H1 (cell line): ENCODE data around the gene CCDC93. TPM values are rescaled to one million over a fixed set of nuclear protein-coding genes. Genes with fewer than 3 reads are reported as not detected.

Experiments used
- CTCF ChIA-PET: fragments of 300-600 bp; sonication (Branson Sonifier 250); formaldehyde crosslinking; loops from one replicate; lab custom pipeline; 2021; ENCODE audit not compliant: partially characterized antibody; lab: Charles Lee
- POLR2A ChIA-PET: fragments of 300-600 bp; sonication (Branson Sonifier 250); formaldehyde crosslinking; loops from one replicate; lab custom pipeline; 2021; ENCODE audit warnings: inconsistent platforms; ENCODE audit not compliant: partially characterized antibody; lab: Charles Lee
- DNase-seq, 2 experiments: peaks; one replicate each; pipeline versions ENCODE4 v3.0.0 to v3.0.0-alpha.2; 2010 to 2022; ENCODE audit warnings: low spot score in 2 of 2, low read depth in 1 of 2, mixed read lengths in 1 of 2
- FAIRE-seq: peaks from 2 replicates; lab custom pipeline; 2011; peaks lifted over from hg19 to GRCh38; lab: Jason Lieb, UNC
- H2AFZ ChIP-seq: 2 replicates; pipeline ENCODE4 v1.8.1; 2012; ENCODE audit warnings: low read length, inconsistent platforms
- H2AK5ac ChIP-seq: 2 replicates; pipeline ENCODE4 v1.6.1; 2013; ENCODE audit warnings: low read depth, low read length
- H2BK120ac ChIP-seq: replicated peaks from 2 replicates; pipeline ENCODE3; 2013; ENCODE audit warnings: low read depth, low read length, inconsistent platforms
- H2BK12ac ChIP-seq: 2 replicates; pipeline ENCODE4 v1.6.1; 2013; ENCODE audit warnings: low read depth, low read length
- H2BK15ac ChIP-seq: 2 replicates; pipeline ENCODE4 v1.6.1; 2013; ENCODE audit warnings: low read length
- H2BK20ac ChIP-seq: 2 replicates; pipeline ENCODE4 v1.6.1; 2013; ENCODE audit warnings: low read length
- H2BK5ac ChIP-seq: 2 replicates; pipeline ENCODE4 v1.6.1; 2013; ENCODE audit warnings: low read depth, low read length
- H3K14ac ChIP-seq: 2 replicates; pipeline ENCODE4 v1.6.1; 2013; ENCODE audit warnings: inconsistent platforms; ENCODE audit not compliant: insufficient read length
- H3K18ac ChIP-seq: 2 replicates; pipeline ENCODE4 v1.6.1; 2013; ENCODE audit warnings: low read length; ENCODE audit errors: extremely low read depth
- H3K23ac ChIP-seq: 2 replicates; pipeline ENCODE4 v1.6.1; 2013; ENCODE audit warnings: inconsistent platforms; ENCODE audit not compliant: insufficient read length
- H3K23me2 ChIP-seq: 2 replicates; pipeline ENCODE4 v1.6.1; 2013; ENCODE audit warnings: low read depth, low read length
- H3K27ac ChIP-seq: 2 replicates; pipeline ENCODE4 v1.6.1; 2011; ENCODE audit warnings: low read depth, low read length, inconsistent platforms
- H3K27me3 ChIP-seq, 4 experiments: replicated peaks in 1 of 4; 1 replicate in 1 of 4; 2 replicates in 3 of 4; pipeline versions ENCODE4 v1.6.1 to v1.8.1; 2011 to 2013; ENCODE audit warnings: low read length in 3 of 4, mild to moderate bottlenecking in 3 of 4, inconsistent platforms in 2 of 4, mixed read lengths in 2 of 4, moderate library complexity in 1 of 4; ENCODE audit not compliant: control insufficient read depth in 3 of 4, insufficient read depth in 3 of 4; ENCODE audit errors: extremely low read depth in 1 of 4
- H3K36me3 ChIP-seq, 4 experiments: 2 replicates each; pipeline versions ENCODE4 v1.6.1 to v1.8.1; 2011 to 2013; ENCODE audit warnings: mild to moderate bottlenecking in 4 of 4, low read length in 3 of 4, moderate library complexity in 2 of 4, control low read depth in 1 of 4, inconsistent platforms in 1 of 4; ENCODE audit not compliant: insufficient read depth in 4 of 4, control insufficient read depth in 2 of 4
- H3K4ac ChIP-seq: replicated peaks from 2 replicates; pipeline ENCODE3; 2013; ENCODE audit warnings: low read length, low read depth, mixed read lengths, inconsistent platforms; ENCODE audit not compliant: insufficient read length
- H3K4me1 ChIP-seq, 4 experiments: replicated peaks in 1 of 4; 1 replicate in 1 of 4; 2 replicates in 3 of 4; pipeline versions ENCODE4 v1.6.1 to v1.8.1; 2011 to 2013; ENCODE audit warnings: low read length in 3 of 4, inconsistent platforms in 2 of 4, mixed read lengths in 1 of 4; ENCODE audit not compliant: insufficient read depth in 4 of 4, control insufficient read depth in 3 of 4
- H3K4me2 ChIP-seq, 2 experiments: 2 replicates each; pipeline versions ENCODE4 v1.6.1 to v1.8.1; 2011 to 2013; ENCODE audit warnings: low read depth in 2 of 2, low read length in 2 of 2, control low read depth in 1 of 2, inconsistent platforms in 1 of 2, mild to moderate bottlenecking in 1 of 2; ENCODE audit not compliant: insufficient read depth in 1 of 2
- H3K4me3 ChIP-seq, 4 experiments: fragments of 200-600, 300-600 bp in 1 of 4; sonication (generic), shearing (Covaris generic), sonication (Bioruptor Twin) in 1 of 4; 2 replicates each; pipeline versions ENCODE4 v1.5.1 to v1.8.1; 2011 to 2016; ENCODE audit warnings: low read length in 4 of 4, low read depth in 3 of 4, control low read depth in 2 of 4, inconsistent platforms in 2 of 4, mild to moderate bottlenecking in 2 of 4, mixed read lengths in 1 of 4, moderate library complexity in 1 of 4; ENCODE audit not compliant: insufficient read depth in 2 of 4; ENCODE audit errors: extremely low read depth in 1 of 4
- H3K56ac ChIP-seq: replicated peaks from 2 replicates; pipeline ENCODE3; 2013; ENCODE audit warnings: low read depth, mild to moderate bottlenecking, mixed read lengths, low read length, inconsistent platforms; ENCODE audit not compliant: insufficient read length
- H3K79me1 ChIP-seq: 2 replicates; pipeline ENCODE4 v1.6.1; 2013; ENCODE audit warnings: low read depth, low read length, control low read depth
- H3K79me2 ChIP-seq, 2 experiments: 2 replicates each; pipeline versions ENCODE4 v1.6.1 to v1.8.1; 2012 to 2013; ENCODE audit warnings: low read length in 2 of 2, mild to moderate bottlenecking in 2 of 2, inconsistent platforms in 1 of 2; ENCODE audit not compliant: insufficient read depth in 2 of 2, control insufficient read depth in 1 of 2
- H3K9ac ChIP-seq, 4 experiments: replicated peaks in 1 of 4; 1 replicate in 1 of 4; 2 replicates in 3 of 4; pipeline versions ENCODE4 v1.6.1 to v1.8.1; 2011 to 2013; ENCODE audit warnings: low read depth in 3 of 4, low read length in 3 of 4, control low read depth in 2 of 4, mild to moderate bottlenecking in 2 of 4, moderate library complexity in 2 of 4, inconsistent platforms in 1 of 4; ENCODE audit errors: extremely low read depth in 1 of 4
- H3K9me3 ChIP-seq, 2 experiments: 2 replicates each; pipeline versions ENCODE4 v1.6.1 to v1.8.1; 2012 to 2013; ENCODE audit warnings: mild to moderate bottlenecking in 2 of 2, moderate library complexity in 2 of 2, control low read depth in 1 of 2, inconsistent platforms in 1 of 2, low read depth in 1 of 2, low read length in 1 of 2, mixed read lengths in 1 of 2; ENCODE audit not compliant: insufficient read depth in 2 of 2
- H4K20me1 ChIP-seq, 2 experiments: replicated peaks in 1 of 2; 2 replicates each; pipeline versions ENCODE3 to v1.8.1; 2011 to 2013; ENCODE audit warnings: inconsistent platforms in 2 of 2, low read length in 2 of 2, mild to moderate bottlenecking in 1 of 2; ENCODE audit not compliant: insufficient read depth in 2 of 2, control insufficient read depth in 1 of 2
- H4K5ac ChIP-seq: 2 replicates; pipeline ENCODE4 v1.6.1; 2013; ENCODE audit warnings: low read length, low read depth, mixed read lengths, inconsistent platforms; ENCODE audit not compliant: insufficient read length
- H4K8ac ChIP-seq: 2 replicates; pipeline ENCODE4 v1.8.0; 2013; ENCODE audit warnings: mild to moderate bottlenecking, moderate library complexity, low read length, inconsistent platforms; ENCODE audit not compliant: insufficient read depth; ENCODE audit errors: extremely low read depth
- H4K91ac ChIP-seq: replicated peaks from 2 replicates; pipeline ENCODE3; 2013; ENCODE audit warnings: low read length, mixed read lengths, inconsistent platforms; ENCODE audit not compliant: insufficient read length
- EZH2 ChIP-seq: fragments of 200-600 bp; sonication (generic); IDR thresholded peaks from 2 replicates; pipeline ENCODE4 v1.7.1; 2012; ENCODE audit warnings: low read depth, mild to moderate bottlenecking, moderate library complexity, low read length, inconsistent platforms; ENCODE audit not compliant: severe bottlenecking
- NRF1 ChIP-seq: IDR thresholded peaks from 2 replicates; pipeline ENCODE4 v1.6.1; 2011; ENCODE audit warnings: mild to moderate bottlenecking, low read depth, low read length, improper control_type of control experiment
- POLR2AphosphoS5 ChIP-seq: IDR thresholded peaks from 2 replicates; pipeline ENCODE4 v1.6.1; 2011; ENCODE audit warnings: low read depth, low read length
- WGBS, 2 experiments: shearing (Covaris generic) in 1 of 2; methylation state at CpG; one replicate each; pipeline versions ENCODE4 v1.1.6 to v1.1.7; 2013 to 2015; ENCODE audit warnings: low lambda C conversion rate in 2 of 2, mixed read lengths in 2 of 2, inconsistent platforms in 1 of 2, low coverage in 1 of 2, missing lambda C conversion rate in 1 of 2; ENCODE audit not compliant: insufficient replicate concordance in 2 of 2, insufficient coverage in 1 of 2, insufficient read length in 1 of 2; ENCODE audit errors: extremely low coverage in 1 of 2, missing lambda C conversion rate in 1 of 2; 5-methylcytosine and 5-hydroxymethylcytosine counted together
- polyA plus RNA-seq, 7 experiments: library from polyadenylated mRNA; depleted of rRNA in 3 of 7; stranded (reverse) in 5 of 7; unstranded in 2 of 7; fragments of >200 nt in 5 of 7; fragments of 200-250 nt in 2 of 7; gene quantifications; 1 replicate in 5 of 7; 2 replicates in 1 of 7; 4 replicates in 1 of 7; pipeline versions ENCODE4 v1.2.1 to v1.2.3, GENCODE V29; 2011 to 2013; ENCODE audit warnings: missing spikeins in 2 of 7, mixed read lengths in 2 of 7
- total RNA-seq: library from RNA; stranded (reverse); fragmentation: NEBNext Ultra II Directional; extraction: Animal tissue kit (Norgen Biotek cat#: 25700); gene quantifications from 2 replicates; pipeline ENCODE4 v1.2.1, GENCODE V29; 2021
- TF ChIP-seq, protein P1 (sequence below): IDR thresholded peaks from 2 replicates; pipeline ENCODE4 v1.6.1; 2011; ENCODE audit warnings: low read length, improper control_type of control experiment

Gene CCDC93
- total and polyA plus RNA-seq, 2 of the 8 experiments (the other 6 are each of a cell fraction or from before 2014, with no cell fraction given) = 5.5 to 18.0 TPM

DNA sequence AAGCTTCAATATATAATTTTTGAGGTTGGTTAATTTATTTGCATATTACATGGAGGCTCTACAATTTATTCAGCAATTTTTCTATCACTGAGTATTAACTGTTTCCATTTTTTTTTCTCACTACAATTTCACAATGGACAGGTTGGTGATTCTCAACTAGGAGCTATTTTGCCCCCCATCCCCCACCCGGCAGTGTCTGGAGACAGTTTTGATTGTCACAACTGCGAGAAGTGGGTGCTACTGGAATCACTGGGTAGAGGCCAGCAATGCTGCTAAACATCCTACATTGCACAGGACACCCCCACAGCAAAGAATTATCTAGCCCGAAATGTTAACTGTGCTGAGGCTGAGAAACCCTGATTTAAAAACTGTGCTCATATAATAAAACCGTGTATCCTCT lies 82.6 kb downstream of the CCDC93 start:
- Histone ChIP-seq H3K79me2 (no peaks in the 10 kb centered on the region), H2AFZ (no peak overlapping the region), H4K91ac (no peak overlapping the region), H3K27ac (no peak overlapping the region), H4K8ac (no peak overlapping the region), H3K9ac (no peak overlapping the region), H2BK20ac (no peak overlapping the region), H2AK5ac (no peak overlapping the region), H3K4me2 (no peak overlapping the region), H3K23me2 (no peaks in the 10 kb centered on the region), H3K36me3 (peaks cover 6 to 40% (median 20%) of the 10 kb centered on the region in 4 experiments; a peak in 7 of 8 replicates), H3K56ac (no peak overlapping the region), H3K27me3 (no peaks in the 10 kb centered on the region), H2BK5ac (no peak overlapping the region), H4K5ac (no peak overlapping the region), H3K79me1 (no peaks in the 10 kb centered on the region), H3K18ac (no peak overlapping the region), H2BK12ac (no peak overlapping the region), H3K4me3 (no peak overlapping the region), H2BK15ac (no peak overlapping the region), H3K4ac (no peak overlapping the region), H3K4me1 (no peaks in the 10 kb centered on the region; a peak in 1 of 7 replicates), H4K20me1 (peaks cover 0 to 4% of the 10 kb centered on the region in 2 experiments), H2BK120ac (no peak overlapping the region), H3K23ac (no peak overlapping the region), H3K14ac (no peak overlapping the region), H3K9me3 (no peaks in the 10 kb centered on the region)
- TF ChIP-seq POLR2AphosphoS5 (no peak), EZH2 (no peak), NRF1 (no peak)
- TF ChIP-seq, protein P1, sequence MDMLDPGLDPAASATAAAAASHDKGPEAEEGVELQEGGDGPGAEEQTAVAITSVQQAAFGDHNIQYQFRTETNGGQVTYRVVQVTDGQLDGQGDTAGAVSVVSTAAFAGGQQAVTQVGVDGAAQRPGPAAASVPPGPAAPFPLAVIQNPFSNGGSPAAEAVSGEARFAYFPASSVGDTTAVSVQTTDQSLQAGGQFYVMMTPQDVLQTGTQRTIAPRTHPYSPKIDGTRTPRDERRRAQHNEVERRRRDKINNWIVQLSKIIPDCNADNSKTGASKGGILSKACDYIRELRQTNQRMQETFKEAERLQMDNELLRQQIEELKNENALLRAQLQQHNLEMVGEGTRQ = no peak
- POLR2A ChIA-PET = no interaction called here
- FAIRE-seq (no peak), DNase-seq (no peak)
- CTCF ChIA-PET = interaction anchor here (1.3 to 2.0 kb wide), 2 partner anchors 8 to 42 kb away, joined by 4 read pairs; no protein-coding TSS in a partner anchor
- WGBS, 2 experiments = 94% methylated on average over 4 of the region's 4 CpGs; no CpG with 5 or more reads in 1 of the 2 experiments
